SW 1271 (cell line): ENCODE results near the gene FBXO4.
"Not testable (repeated sequence)": the region's sequence is repeated elsewhere in the genome, so short reads cannot be mapped to it uniquely, and the experiment has no call there.

Source experiments
- DNase-seq, 2 experiments: peaks; one replicate each; lab custom pipeline; 2025; lab: John Stamatoyannopoulos, UW

The FBXO4 gene

DNA sequence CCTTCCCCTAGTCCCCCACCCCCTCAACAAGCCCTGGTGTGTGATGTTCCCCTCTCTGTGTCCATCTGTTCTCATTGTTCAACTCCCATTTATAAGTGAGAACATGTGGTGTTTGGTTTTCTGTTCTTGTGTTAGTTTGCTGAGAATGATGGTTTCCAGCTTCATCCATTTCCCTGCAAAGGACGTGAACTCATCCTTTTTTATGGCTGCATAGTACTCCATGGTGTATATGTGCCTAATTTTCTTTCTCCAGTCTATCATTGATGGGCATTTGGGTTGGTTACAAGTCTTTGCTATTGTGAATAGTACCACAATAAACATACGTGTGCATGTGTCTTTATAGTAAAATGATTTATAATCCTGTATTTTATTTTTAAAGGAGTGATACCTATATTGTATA, 57.8 kb downstream of the FBXO4 start:
- not testable (repeated sequence) for DNase-seq

DNA sequence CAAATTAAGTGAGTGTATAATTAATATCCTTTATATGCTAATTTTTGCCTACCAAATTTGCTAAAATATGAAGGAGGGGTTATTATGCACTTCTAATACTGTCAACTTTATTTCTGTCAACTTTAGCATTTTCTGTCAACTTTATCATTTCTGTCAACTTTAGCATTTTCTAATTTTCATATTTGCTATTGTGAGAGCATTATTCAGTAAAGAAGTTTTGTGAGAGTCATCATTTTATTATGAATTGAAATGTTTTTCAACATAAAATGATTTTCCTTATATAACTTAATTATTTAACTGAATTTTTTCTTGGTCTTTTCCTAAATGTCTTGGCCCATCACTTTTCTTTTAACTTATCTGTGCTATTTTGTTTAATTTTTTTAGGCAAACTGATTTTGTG, 58.2 kb downstream of the FBXO4 start:
- no peak for DNase-seq

DNA sequence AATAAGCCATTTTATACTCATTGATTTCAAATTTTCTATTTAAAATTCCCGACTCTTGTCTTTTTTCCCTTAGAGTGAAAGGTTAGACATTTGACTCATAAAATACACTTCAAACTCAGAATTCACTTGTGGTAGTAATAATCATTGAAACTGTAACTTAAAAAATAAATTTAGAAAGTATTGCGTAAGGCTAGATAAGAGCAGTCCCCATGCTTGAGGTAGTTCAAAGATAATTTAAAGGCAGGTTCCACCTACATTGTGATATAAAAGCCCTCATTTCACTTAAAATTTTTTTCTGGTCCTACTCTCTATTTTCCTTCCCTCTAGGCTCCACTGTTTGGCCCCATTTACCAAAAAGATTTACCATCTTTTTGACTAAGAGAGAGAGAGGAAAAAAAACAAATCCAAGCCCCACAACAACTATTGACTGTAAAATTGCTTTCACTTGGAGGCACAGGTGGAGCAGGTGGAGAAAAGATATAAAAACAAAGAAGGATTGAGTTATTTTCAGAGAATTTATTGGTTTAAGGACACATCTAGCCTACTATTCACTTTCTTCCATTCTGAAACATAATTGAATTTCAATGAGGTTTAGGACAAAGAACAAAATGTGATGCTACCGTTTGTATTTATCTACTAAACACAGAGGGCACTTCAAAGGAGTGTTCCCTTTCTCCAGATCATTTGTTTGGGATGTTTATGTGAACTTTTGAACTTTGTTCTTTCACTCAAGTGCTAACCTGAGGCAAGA, 61.0 kb downstream of the FBXO4 start:
- DNase-seq: no peak
